ENCODE results near the gene RNF14.

Gene RNF14

GRCh38 chr5:141949511-141949910 lies 19.4 kb upstream of the RNF14 start:
- DNase-seq, result no peak

GRCh38 chr5:141950207-141951005 lies 18.5 kb upstream of the RNF14 start:
- no peak for DNase-seq

- no peak for DNase-seq
Observed at GRCh38 chr5:141951332-141951781, 17.5 kb upstream of the RNF14 start.

GRCh38 chr5:141952020-141952419 lies 16.9 kb upstream of the RNF14 start:
- DNase-seq, result no peak

GRCh38 chr5:141954194-141954593 lies 14.7 kb upstream of the RNF14 start:
- no peak for DNase-seq

- no peak for DNase-seq
Observed at GRCh38 chr5:141957367-141957996, 11.4 kb upstream of the RNF14 start.

- no peak for DNase-seq
Observed at GRCh38 chr5:141958113-141958512, 10.8 kb upstream of the RNF14 start, which contains the start of gene PCDH12. Gene PCDH12, minus strand, starts transcription at chr5:141958202. Its CDS starts 351 bp downstream, at chr5:141957851.

GRCh38 chr5:141958546-141959172 lies 10.2 kb upstream of the RNF14 start:
- DNase-seq, result no peak

- no peak for DNase-seq
Observed at GRCh38 chr5:141960018-141960417, 8.9 kb upstream of the RNF14 start.

- DNase-seq, result peak; percentile 79
Observed at GRCh38 chr5:141960449-141961323, 8.2 kb upstream of the RNF14 start.

GRCh38 chr5:141961466-141961865 lies 7.4 kb upstream of the RNF14 start:
- no peak for DNase-seq

- DNase-seq, result no peak
Observed at GRCh38 chr5:141963701-141964100, 5.2 kb upstream of the RNF14 start.

GRCh38 chr5:141965071-141965470 lies 3.8 kb upstream of the RNF14 start:
- no peak for DNase-seq

GRCh38 chr5:141966275-141966962 lies 2.5 kb upstream of the RNF14 start:
- no peak for DNase-seq

GRCh38 chr5:141966963-141967333 lies 2.0 kb upstream of the RNF14 start:
- no peak for DNase-seq

GRCh38 chr5:141969783-141970771 lies 1.2 kb downstream of the RNF14 start:
- no peak for DNase-seq

GRCh38 chr5:141973871-141974595 lies 5.1 kb downstream of the RNF14 start:
- DNase-seq, result no peak

GRCh38 chr5:141976176-141976575 lies 7.3 kb downstream of the RNF14 start:
- DNase-seq, result no peak

GRCh38 chr5:141978389-141978788 lies 9.5 kb downstream of the RNF14 start:
- no peak for DNase-seq

GRCh38 chr5:141982626-141983025 lies 13.7 kb downstream of the RNF14 start:
- no peak for DNase-seq

Data from NCI-H2029 (cell line).